ENCODE measurements around the gene ST7. TPM values are rescaled to one million over a fixed set of nuclear protein-coding genes. Genes with fewer than 3 reads are reported as not detected.

The ST7 gene
- total RNA-seq, 1 experiment from 2014 or later, result 19.6 TPM

DNA sequence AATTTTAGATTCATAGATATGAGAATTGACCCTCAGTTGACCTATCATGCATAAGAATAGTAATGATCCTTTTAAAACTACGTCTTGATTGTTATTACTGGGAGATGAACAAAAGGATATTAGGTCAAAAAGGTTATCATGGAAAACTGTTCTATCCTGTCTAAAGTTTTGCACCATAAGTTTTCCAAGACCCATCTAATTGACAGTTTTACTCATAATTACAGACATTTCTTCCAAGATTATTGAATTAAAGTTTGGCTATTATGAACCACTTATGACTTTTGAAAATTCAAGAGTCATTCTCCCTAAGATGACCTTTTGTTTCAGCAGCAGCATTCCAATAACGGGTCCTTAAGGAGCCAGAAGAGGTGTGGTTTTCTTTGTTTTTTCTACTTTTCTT is 225.3 kb downstream of the ST7 start:
- Histone ChIP-seq H3K27ac (ENCODE audit: low read length) (no peak overlapping the region), H3K36me3 (ENCODE audit: control insufficient read depth, insufficient read depth, low read length) (no peaks in the 10 kb centered on the region), H3K9me3 (ENCODE audit: control insufficient read depth, insufficient read depth, low read depth, low read length) (no peaks in the 10 kb centered on the region), H3K4me3 (ENCODE audit: low read depth in 2 of 2, low read length in 2 of 2) (no peak overlapping the region), H3K27me3 (ENCODE audit: control insufficient read depth, insufficient read depth, low read length) (no peaks in the 10 kb centered on the region), H3K4me1 (ENCODE audit: control insufficient read depth, insufficient read depth, low read length) (no peaks in the 10 kb centered on the region)
- BruUV-seq (replicated peaks), result no TSS peak
- ChIA-PET POLR2A (no interaction called here), CTCF (no interaction called here)
- in situ Hi-C loops (cut with HindIII; ENCODE audit: low pct_unique_long_range_greater_than_20kb, low sequenced_read_pairs) (no loop called here), intact Hi-C loops (cut with micrococcal nuclease; ENCODE audit: unreplicated experiment) (no loop called here)
- DNase-seq (ENCODE audit: low read depth, low spot score) (no peak), ATAC-seq (no peak)
- TF ChIP-seq POLR2AphosphoS5 (IDR thresholded peaks at IDR 0.05; ENCODE audit: low read depth, low read length), result no peak
- TF ChIP-seq, protein P1, sequence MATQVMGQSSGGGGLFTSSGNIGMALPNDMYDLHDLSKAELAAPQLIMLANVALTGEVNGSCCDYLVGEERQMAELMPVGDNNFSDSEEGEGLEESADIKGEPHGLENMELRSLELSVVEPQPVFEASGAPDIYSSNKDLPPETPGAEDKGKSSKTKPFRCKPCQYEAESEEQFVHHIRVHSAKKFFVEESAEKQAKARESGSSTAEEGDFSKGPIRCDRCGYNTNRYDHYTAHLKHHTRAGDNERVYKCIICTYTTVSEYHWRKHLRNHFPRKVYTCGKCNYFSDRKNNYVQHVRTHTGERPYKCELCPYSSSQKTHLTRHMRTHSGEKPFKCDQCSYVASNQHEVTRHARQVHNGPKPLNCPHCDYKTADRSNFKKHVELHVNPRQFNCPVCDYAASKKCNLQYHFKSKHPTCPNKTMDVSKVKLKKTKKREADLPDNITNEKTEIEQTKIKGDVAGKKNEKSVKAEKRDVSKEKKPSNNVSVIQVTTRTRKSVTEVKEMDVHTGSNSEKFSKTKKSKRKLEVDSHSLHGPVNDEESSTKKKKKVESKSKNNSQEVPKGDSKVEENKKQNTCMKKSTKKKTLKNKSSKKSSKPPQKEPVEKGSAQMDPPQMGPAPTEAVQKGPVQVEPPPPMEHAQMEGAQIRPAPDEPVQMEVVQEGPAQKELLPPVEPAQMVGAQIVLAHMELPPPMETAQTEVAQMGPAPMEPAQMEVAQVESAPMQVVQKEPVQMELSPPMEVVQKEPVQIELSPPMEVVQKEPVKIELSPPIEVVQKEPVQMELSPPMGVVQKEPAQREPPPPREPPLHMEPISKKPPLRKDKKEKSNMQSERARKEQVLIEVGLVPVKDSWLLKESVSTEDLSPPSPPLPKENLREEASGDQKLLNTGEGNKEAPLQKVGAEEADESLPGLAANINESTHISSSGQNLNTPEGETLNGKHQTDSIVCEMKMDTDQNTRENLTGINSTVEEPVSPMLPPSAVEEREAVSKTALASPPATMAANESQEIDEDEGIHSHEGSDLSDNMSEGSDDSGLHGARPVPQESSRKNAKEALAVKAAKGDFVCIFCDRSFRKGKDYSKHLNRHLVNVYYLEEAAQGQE (IDR thresholded peaks at IDR 0.05; ENCODE audit: insufficient read depth in 1 of 2, low read depth in 2 of 2, low read length in 1 of 2), result no peak
- no peak for TF ChIP-seq SIN3A (IDR thresholded peaks at IDR 0.05; ENCODE audit: borderline replicate concordance, insufficient read depth, low read depth, low read length)
- TF ChIP-seq TCF7L2 (IDR thresholded peaks at IDR 0.05; ENCODE audit: low read depth, low read length), result no peak
- TF ChIP-seq, protein P2, sequence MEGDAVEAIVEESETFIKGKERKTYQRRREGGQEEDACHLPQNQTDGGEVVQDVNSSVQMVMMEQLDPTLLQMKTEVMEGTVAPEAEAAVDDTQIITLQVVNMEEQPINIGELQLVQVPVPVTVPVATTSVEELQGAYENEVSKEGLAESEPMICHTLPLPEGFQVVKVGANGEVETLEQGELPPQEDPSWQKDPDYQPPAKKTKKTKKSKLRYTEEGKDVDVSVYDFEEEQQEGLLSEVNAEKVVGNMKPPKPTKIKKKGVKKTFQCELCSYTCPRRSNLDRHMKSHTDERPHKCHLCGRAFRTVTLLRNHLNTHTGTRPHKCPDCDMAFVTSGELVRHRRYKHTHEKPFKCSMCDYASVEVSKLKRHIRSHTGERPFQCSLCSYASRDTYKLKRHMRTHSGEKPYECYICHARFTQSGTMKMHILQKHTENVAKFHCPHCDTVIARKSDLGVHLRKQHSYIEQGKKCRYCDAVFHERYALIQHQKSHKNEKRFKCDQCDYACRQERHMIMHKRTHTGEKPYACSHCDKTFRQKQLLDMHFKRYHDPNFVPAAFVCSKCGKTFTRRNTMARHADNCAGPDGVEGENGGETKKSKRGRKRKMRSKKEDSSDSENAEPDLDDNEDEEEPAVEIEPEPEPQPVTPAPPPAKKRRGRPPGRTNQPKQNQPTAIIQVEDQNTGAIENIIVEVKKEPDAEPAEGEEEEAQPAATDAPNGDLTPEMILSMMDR (IDR thresholded peaks at IDR 0.05), result no peak

DNA sequence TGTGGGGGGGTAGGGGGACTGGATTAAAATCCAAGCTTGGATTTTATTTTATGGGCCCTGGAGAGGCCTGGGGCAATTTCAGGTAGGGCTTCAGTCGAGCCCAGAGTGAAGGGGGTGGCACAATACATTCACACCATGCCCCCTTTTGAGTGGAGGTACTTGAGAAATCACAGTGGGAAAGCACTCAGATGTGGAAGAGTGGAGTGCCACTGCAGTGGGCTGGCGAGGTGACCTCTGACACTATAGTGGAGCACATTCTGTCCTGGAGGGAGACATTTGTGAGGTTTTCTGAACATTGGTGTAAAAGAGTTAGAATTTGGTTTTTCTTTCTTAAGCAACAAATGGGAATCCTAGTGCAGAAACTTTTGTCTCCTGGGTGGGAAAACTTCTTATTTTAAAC is 226.4 kb downstream of the ST7 start:
- Histone ChIP-seq H3K27ac (ENCODE audit: low read length) (no peak overlapping the region), H3K4me1 (ENCODE audit: control insufficient read depth, insufficient read depth, low read length) (no peaks in the 10 kb centered on the region), H3K27me3 (ENCODE audit: control insufficient read depth, insufficient read depth, low read length) (no peaks in the 10 kb centered on the region), H3K36me3 (ENCODE audit: control insufficient read depth, insufficient read depth, low read length) (no peaks in the 10 kb centered on the region), H3K9me3 (ENCODE audit: control insufficient read depth, insufficient read depth, low read depth, low read length) (no peaks in the 10 kb centered on the region), H3K4me3 (ENCODE audit: low read depth in 2 of 2, low read length in 2 of 2) (no peak overlapping the region)
- BruUV-seq (replicated peaks), result no TSS peak
- DNase-seq (ENCODE audit: low read depth, low spot score), result no peak
- no peak for TF ChIP-seq SIN3A (IDR thresholded peaks at IDR 0.05; ENCODE audit: borderline replicate concordance, insufficient read depth, low read depth, low read length)
- TF ChIP-seq TCF7L2 (IDR thresholded peaks at IDR 0.05; ENCODE audit: low read depth, low read length), result no peak
- TF ChIP-seq, protein P1 (IDR thresholded peaks at IDR 0.05; ENCODE audit: insufficient read depth in 1 of 2, low read depth in 2 of 2, low read length in 1 of 2), result no peak
- TF ChIP-seq POLR2AphosphoS5 (IDR thresholded peaks at IDR 0.05; ENCODE audit: low read depth, low read length), result no peak
- TF ChIP-seq, protein P2 (IDR thresholded peaks at IDR 0.05), result no peak
- ChIA-PET POLR2A (no interaction called here), CTCF (no interaction called here)
- in situ Hi-C loops (cut with HindIII; ENCODE audit: low pct_unique_long_range_greater_than_20kb, low sequenced_read_pairs) (no loop called here), intact Hi-C loops (cut with micrococcal nuclease; ENCODE audit: unreplicated experiment) (no loop called here)
- ATAC-seq, result no peak

All from Panc1 (cell line).